ENCODE data around the gene CIDEC. TPM values are rescaled to one million over a fixed set of nuclear protein-coding genes. Genes with fewer than 3 reads are reported as not detected.

CIDEC gene
- total and polyA plus RNA-seq, 2 of the 8 experiments (the other 6 are each of a cell fraction or from before 2014, with no cell fraction given), result not detected

GRCh38 chr3:9889405-9889804 lies 9.4 kb upstream of the CIDEC start (continued):
- TF ChIP-seq, protein P1, sequence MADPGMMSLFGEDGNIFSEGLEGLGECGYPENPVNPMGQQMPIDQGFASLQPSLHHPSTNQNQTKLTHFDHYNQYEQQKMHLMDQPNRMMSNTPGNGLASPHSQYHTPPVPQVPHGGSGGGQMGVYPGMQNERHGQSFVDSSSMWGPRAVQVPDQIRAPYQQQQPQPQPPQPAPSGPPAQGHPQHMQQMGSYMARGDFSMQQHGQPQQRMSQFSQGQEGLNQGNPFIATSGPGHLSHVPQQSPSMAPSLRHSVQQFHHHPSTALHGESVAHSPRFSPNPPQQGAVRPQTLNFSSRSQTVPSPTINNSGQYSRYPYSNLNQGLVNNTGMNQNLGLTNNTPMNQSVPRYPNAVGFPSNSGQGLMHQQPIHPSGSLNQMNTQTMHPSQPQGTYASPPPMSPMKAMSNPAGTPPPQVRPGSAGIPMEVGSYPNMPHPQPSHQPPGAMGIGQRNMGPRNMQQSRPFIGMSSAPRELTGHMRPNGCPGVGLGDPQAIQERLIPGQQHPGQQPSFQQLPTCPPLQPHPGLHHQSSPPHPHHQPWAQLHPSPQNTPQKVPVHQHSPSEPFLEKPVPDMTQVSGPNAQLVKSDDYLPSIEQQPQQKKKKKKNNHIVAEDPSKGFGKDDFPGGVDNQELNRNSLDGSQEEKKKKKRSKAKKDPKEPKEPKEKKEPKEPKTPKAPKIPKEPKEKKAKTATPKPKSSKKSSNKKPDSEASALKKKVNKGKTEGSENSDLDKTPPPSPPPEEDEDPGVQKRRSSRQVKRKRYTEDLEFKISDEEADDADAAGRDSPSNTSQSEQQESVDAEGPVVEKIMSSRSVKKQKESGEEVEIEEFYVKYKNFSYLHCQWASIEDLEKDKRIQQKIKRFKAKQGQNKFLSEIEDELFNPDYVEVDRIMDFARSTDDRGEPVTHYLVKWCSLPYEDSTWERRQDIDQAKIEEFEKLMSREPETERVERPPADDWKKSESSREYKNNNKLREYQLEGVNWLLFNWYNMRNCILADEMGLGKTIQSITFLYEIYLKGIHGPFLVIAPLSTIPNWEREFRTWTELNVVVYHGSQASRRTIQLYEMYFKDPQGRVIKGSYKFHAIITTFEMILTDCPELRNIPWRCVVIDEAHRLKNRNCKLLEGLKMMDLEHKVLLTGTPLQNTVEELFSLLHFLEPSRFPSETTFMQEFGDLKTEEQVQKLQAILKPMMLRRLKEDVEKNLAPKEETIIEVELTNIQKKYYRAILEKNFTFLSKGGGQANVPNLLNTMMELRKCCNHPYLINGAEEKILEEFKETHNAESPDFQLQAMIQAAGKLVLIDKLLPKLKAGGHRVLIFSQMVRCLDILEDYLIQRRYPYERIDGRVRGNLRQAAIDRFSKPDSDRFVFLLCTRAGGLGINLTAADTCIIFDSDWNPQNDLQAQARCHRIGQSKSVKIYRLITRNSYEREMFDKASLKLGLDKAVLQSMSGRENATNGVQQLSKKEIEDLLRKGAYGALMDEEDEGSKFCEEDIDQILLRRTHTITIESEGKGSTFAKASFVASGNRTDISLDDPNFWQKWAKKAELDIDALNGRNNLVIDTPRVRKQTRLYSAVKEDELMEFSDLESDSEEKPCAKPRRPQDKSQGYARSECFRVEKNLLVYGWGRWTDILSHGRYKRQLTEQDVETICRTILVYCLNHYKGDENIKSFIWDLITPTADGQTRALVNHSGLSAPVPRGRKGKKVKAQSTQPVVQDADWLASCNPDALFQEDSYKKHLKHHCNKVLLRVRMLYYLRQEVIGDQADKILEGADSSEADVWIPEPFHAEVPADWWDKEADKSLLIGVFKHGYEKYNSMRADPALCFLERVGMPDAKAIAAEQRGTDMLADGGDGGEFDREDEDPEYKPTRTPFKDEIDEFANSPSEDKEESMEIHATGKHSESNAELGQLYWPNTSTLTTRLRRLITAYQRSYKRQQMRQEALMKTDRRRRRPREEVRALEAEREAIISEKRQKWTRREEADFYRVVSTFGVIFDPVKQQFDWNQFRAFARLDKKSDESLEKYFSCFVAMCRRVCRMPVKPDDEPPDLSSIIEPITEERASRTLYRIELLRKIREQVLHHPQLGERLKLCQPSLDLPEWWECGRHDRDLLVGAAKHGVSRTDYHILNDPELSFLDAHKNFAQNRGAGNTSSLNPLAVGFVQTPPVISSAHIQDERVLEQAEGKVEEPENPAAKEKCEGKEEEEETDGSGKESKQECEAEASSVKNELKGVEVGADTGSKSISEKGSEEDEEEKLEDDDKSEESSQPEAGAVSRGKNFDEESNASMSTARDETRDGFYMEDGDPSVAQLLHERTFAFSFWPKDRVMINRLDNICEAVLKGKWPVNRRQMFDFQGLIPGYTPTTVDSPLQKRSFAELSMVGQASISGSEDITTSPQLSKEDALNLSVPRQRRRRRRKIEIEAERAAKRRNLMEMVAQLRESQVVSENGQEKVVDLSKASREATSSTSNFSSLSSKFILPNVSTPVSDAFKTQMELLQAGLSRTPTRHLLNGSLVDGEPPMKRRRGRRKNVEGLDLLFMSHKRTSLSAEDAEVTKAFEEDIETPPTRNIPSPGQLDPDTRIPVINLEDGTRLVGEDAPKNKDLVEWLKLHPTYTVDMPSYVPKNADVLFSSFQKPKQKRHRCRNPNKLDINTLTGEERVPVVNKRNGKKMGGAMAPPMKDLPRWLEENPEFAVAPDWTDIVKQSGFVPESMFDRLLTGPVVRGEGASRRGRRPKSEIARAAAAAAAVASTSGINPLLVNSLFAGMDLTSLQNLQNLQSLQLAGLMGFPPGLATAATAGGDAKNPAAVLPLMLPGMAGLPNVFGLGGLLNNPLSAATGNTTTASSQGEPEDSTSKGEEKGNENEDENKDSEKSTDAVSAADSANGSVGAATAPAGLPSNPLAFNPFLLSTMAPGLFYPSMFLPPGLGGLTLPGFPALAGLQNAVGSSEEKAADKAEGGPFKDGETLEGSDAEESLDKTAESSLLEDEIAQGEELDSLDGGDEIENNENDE (IDR thresholded peaks at IDR 0.05; ENCODE audit: insufficient replicate concordance, low read length), result no peak

Data from H1 (cell line).